OCI-LY3 (cell line): ENCODE data around the gene CDH4.

ENCODE experiments used
- EZH2phosphoT487 ChIP-seq: fragments of 200-600 bp; shearing (Covaris generic); IDR thresholded peaks from 2 replicates; pipeline ENCODE4 v1.6.1; 2018; ENCODE audit warnings: antibody characterized with exemption, mixed run types, low read depth
- TF ChIP-seq, protein P1 (sequence below): fragments of 200-600, 300-600 bp; sonication (generic); IDR thresholded peaks from 2 replicates; pipeline ENCODE4 v1.5.1; 2014; ENCODE audit warnings: antibody characterized with exemption, low read length, low read depth

DNA sequence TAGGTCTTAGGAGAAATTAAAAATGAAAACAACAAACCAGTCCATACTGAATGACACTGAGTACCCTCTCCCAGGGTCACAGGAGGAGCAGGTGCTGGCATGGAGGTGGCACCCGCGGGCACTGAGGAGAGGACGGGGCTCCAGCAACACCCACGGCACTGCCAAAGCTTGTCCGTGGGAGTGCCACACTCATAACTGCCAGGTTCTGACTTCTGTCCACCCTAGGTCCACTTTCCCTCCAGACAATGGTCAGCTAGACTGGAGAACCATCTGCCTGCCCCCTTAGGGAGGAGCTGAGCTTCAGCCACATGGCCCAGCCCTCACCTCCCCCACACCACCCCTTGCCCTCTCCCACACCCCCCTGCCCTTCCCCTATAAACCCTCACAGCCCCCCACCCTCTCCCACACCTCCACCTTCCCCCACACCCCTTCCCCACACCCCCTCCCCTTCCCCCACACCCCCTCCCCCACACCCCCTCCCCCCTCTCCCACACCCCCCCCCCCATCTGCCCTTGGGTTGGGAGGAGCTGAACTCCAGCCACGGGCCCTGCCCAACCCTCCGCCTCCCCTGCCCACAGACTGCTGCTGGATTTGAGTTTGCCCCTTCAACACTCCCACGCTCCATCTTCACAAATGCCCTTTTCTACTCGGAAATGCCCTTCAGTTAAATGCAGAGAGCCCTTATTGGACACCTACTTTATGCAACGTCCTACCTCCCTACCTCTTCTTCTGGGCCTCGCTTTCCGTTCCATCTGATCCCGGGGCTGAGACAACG lies 684.1 kb downstream of the CDH4 start:
- TF ChIP-seq, protein P1, sequence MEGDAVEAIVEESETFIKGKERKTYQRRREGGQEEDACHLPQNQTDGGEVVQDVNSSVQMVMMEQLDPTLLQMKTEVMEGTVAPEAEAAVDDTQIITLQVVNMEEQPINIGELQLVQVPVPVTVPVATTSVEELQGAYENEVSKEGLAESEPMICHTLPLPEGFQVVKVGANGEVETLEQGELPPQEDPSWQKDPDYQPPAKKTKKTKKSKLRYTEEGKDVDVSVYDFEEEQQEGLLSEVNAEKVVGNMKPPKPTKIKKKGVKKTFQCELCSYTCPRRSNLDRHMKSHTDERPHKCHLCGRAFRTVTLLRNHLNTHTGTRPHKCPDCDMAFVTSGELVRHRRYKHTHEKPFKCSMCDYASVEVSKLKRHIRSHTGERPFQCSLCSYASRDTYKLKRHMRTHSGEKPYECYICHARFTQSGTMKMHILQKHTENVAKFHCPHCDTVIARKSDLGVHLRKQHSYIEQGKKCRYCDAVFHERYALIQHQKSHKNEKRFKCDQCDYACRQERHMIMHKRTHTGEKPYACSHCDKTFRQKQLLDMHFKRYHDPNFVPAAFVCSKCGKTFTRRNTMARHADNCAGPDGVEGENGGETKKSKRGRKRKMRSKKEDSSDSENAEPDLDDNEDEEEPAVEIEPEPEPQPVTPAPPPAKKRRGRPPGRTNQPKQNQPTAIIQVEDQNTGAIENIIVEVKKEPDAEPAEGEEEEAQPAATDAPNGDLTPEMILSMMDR: no peak
- no peak for TF ChIP-seq EZH2phosphoT487
